K562 (cell line): ENCODE measurements around the gene HYCC2. TPM values are rescaled to one million over a fixed set of nuclear protein-coding genes. Genes with fewer than 3 reads are reported as not detected.

Experiments
- CREM ChIP-seq: IDR thresholded peaks from 2 replicates; pipeline ENCODE4 v1.6.1; 2014; ENCODE audit warnings: antibody characterized with exemption, low read depth
- DNMT1 ChIP-seq: fragments of 450-650 bp; IDR thresholded peaks from 2 replicates; pipeline ENCODE4 v1.6.1; 2016; ENCODE audit warnings: antibody characterized with exemption, mild to moderate bottlenecking
- ELF4 ChIP-seq: fragments of 450-650 bp; formaldehyde crosslinking; IDR thresholded peaks from 2 replicates; pipeline ENCODE4 v1.4.0; 2022; ENCODE audit warnings: missing genetic modification characterization
- EWSR1 ChIP-seq: fragments of 450-650 bp; IDR thresholded peaks from 2 replicates; pipeline ENCODE4 v1.6.1; 2018; ENCODE audit warnings: borderline replicate concordance, mild to moderate bottlenecking, low read depth, moderate library complexity; ENCODE audit not compliant: partially characterized antibody
- HDAC1 ChIP-seq, 2 experiments: fragments of 450-650 bp; IDR thresholded peaks; 2 replicates each; pipeline ENCODE4 v1.6.1; 2016 to 2017; ENCODE audit warnings: inconsistent platforms in 1 of 2, mild to moderate bottlenecking in 1 of 2, moderate library complexity in 1 of 2
- HDAC3 ChIP-seq: fragments of 450-650 bp; IDR thresholded peaks from 2 replicates; pipeline ENCODE4 v1.6.1; 2018; ENCODE audit warnings: borderline replicate concordance, mild to moderate bottlenecking, moderate library complexity; ENCODE audit not compliant: partially characterized antibody
- ILK ChIP-seq: fragments of 450-650 bp; IDR thresholded peaks from 2 replicates; pipeline ENCODE4 v1.6.1; 2016; ENCODE audit warnings: missing genetic modification characterization, low read depth, mild to moderate bottlenecking, missing compliant biosample characterization, moderate library complexity, borderline replicate concordance
- MTA2 ChIP-seq: fragments of 450-650 bp; IDR thresholded peaks from 2 replicates; pipeline ENCODE4 v1.6.1; 2016; ENCODE audit warnings: low read depth
- NCOA1 ChIP-seq: fragments of 450-650 bp; IDR thresholded peaks from 2 replicates; pipeline ENCODE4 v1.6.1; 2016; ENCODE audit warnings: low read depth
- NCOR1 ChIP-seq: fragments of 450-650 bp; IDR thresholded peaks from 2 replicates; pipeline ENCODE4 v1.6.1; 2016; ENCODE audit warnings: mild to moderate bottlenecking, moderate library complexity
- NR2C2 ChIP-seq, 2 experiments: fragments of 200-800 bp in 1 of 2; sonication (Bioruptor generic) in 1 of 2; sonication (generic) in 1 of 2; formaldehyde crosslinking in 1 of 2; IDR thresholded peaks; 2 replicates each; pipeline versions ENCODE4 v1.6.1 to v1.8.0; 2016 to 2022; ENCODE audit warnings: mild to moderate bottlenecking in 1 of 2, missing compliant biosample characterization in 1 of 2, missing genetic modification characterization in 1 of 2, missing genetic modification reagents in 1 of 2
- PHF21A ChIP-seq: fragments of 450-650 bp; IDR thresholded peaks from 2 replicates; pipeline ENCODE4 v1.6.1; 2017; ENCODE audit warnings: low read depth, borderline replicate concordance
- PYGO2 ChIP-seq: fragments of 450-650 bp; IDR thresholded peaks from 2 replicates; pipeline ENCODE4 v1.6.1; 2016; ENCODE audit warnings: mild to moderate bottlenecking, missing genetic modification characterization, moderate library complexity, missing compliant biosample characterization
- SAFB ChIP-seq: fragments of 200-400 bp; formaldehyde crosslinking; IDR thresholded peaks from 2 replicates; pipeline ENCODE4 v1.6.1; 2017; ENCODE audit warnings: low read depth, low read length, borderline replicate concordance
- SMARCB1 ChIP-seq: IDR thresholded peaks from 2 replicates; pipeline ENCODE4 v1.6.1; 2011; ENCODE audit warnings: improper control_type of control experiment, low read depth; ENCODE audit not compliant: insufficient read length
- TBP ChIP-seq: optimal IDR thresholded peaks from 2 replicates; pipeline ENCODE3; 2011; ENCODE audit warnings: low read depth, low read length, improper control_type of control experiment
- TEAD2 ChIP-seq: fragments of 450-650 bp; IDR thresholded peaks from 2 replicates; pipeline ENCODE4 v1.6.1; 2016; ENCODE audit warnings: missing genetic modification characterization, control low read depth, missing compliant biosample characterization
- TSC22D4 ChIP-seq: fragments of 450-650 bp; IDR thresholded peaks from 2 replicates; pipeline ENCODE4 v1.6.1; 2016; ENCODE audit warnings: missing genetic modification characterization, missing biosample characterization, control low read depth
- ZEB2 ChIP-seq: fragments of 450-650 bp; IDR thresholded peaks from 2 replicates; pipeline ENCODE4 v1.6.1; 2016
- ZKSCAN8 ChIP-seq: fragments of 200-800 bp; sonication (Bioruptor generic); IDR thresholded peaks from 2 replicates; pipeline ENCODE4 v1.6.1; 2016; ENCODE audit warnings: missing genetic modification characterization, missing compliant biosample characterization
- ZNF3 ChIP-seq: fragments of 250-450 bp; sonication (Bioruptor Pico); IDR thresholded peaks from 2 replicates; pipeline ENCODE4 v1.5.0; 2021; ENCODE audit warnings: mild to moderate bottlenecking, moderate library complexity
- ZNF445 ChIP-seq: fragments of 250-450 bp; sonication (Bioruptor Pico); IDR thresholded peaks from 2 replicates; pipeline ENCODE4 v1.4.0; 2020; ENCODE audit warnings: low read depth, mild to moderate bottlenecking, moderate library complexity
- ZNF589 ChIP-seq: fragments of 200-800 bp; sonication (Bioruptor generic); IDR thresholded peaks from 2 replicates; pipeline ENCODE4 v1.6.1; 2016; ENCODE audit warnings: low read depth, missing genetic modification characterization, missing compliant biosample characterization
- polyA plus RNA-seq, 8 experiments: library from polyadenylated mRNA; depleted of rRNA in 4 of 8; stranded (reverse) in 5 of 8; unstranded in 3 of 8; fragments of >200 nt; fragmentation: Nextera tagmentation in 2 of 8; fragmentation: Illumina TruSeq in 1 of 8; extraction: Ambion mirVana in 2 of 8; extraction: Trizol in 1 of 8; gene quantifications; 2 replicates each; pipeline versions ENCODE4 v1.2.1 to v1.2.3, GENCODE V29; 2011 to 2014; ENCODE audit warnings: inconsistent platforms in 1 of 8, missing spikeins in 1 of 8
- total RNA-seq, 7 experiments: library from RNA; depleted of rRNA in 6 of 7; stranded (reverse); fragments of >200 nt in 6 of 7; fragmentation: Illumina TruSeq in 2 of 7; extraction: Trizol in 2 of 7; gene quantifications; 2 replicates each; pipeline versions ENCODE4 v1.2.1 to v1.2.3, GENCODE V29; 2011 to 2021; ENCODE audit warnings: low replicate concordance in 1 of 7
- TF ChIP-seq, protein P1 (sequence below): fragments of 450-650 bp; IDR thresholded peaks from one replicate; pipeline ENCODE4 v1.6.1; 2018; ENCODE audit warnings: mild to moderate bottlenecking, moderate library complexity; ENCODE audit not compliant: partially characterized antibody
- TF ChIP-seq, protein P2 (sequence below): fragments of 250-450 bp; sonication (Bioruptor Pico); IDR thresholded peaks from 2 replicates; pipeline ENCODE4 v1.4.0; 2020
- TF ChIP-seq, protein P3 (sequence below): fragments of 450-650 bp; formaldehyde crosslinking; IDR thresholded peaks from 2 replicates; pipeline ENCODE4 v1.4.0; 2020; ENCODE audit warnings: mild to moderate bottlenecking, moderate library complexity

The HYCC2 gene
- total and polyA plus RNA-seq, 9 of the 15 experiments (the other 6 are each of a cell fraction or from before 2014, with no cell fraction given), result 5.4 to 20.0 (median 9.8) TPM

DNA sequence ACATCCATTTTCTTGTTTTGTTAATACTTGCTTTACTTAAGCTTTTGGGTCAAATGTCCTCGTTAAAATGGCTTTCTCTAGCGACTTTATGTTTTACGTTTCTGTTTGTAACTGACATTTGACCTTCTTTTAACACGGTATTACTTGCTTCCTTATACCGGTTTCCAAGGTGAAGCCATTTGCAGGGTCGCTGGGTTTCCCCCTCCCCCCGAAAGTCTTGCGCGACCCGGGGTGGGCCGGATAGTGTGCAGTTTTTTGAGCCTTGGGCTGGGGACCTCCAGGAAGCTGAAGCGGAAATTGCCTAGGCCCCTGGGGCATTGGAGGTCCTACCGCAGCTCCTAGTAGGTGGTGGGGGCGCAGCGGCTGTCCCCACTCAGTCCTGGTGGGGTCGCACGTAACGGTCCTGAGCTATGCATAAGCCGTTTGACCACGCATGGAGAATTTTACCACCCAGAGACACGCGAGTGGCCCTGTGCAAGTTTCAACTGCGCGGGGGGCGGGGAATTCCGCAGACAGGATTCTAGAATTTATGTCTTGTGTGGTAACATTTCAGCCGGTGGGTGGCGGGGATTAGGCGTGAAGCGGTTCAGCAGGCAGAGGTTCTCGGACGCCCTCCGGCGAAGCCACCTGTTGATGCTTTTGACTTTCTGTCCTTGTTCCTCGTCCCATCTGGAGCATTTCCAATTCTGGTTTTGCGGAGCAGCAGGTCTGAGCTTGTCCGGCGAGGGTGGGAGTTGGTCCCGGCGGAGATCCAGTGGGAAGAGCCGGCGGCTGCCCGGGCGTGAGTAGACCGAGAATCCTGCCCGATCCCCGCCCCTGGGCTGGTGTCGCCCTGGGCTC, 46.9 kb upstream of the HYCC2 start (continued):
- TF ChIP-seq, protein P1, sequence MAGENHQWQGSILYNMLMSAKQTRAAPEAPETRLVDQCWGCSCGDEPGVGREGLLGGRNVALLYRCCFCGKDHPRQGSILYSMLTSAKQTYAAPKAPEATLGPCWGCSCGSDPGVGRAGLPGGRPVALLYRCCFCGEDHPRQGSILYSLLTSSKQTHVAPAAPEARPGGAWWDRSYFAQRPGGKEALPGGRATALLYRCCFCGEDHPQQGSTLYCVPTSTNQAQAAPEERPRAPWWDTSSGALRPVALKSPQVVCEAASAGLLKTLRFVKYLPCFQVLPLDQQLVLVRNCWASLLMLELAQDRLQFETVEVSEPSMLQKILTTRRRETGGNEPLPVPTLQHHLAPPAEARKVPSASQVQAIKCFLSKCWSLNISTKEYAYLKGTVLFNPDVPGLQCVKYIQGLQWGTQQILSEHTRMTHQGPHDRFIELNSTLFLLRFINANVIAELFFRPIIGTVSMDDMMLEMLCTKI, result no peak
- TF ChIP-seq ELF4, result no peak
- peak; percentile 40 for TF ChIP-seq TBP
- TF ChIP-seq EWSR1, result no peak
- TF ChIP-seq TEAD2 (tag), result peak; percentile 82
- no peak for TF ChIP-seq MTA2
- TF ChIP-seq ZNF589 (CRISPR knock-in tag), result no peak
- peak in 1 of 2 experiments; percentile 34; a peak in 1 of 4 replicates for TF ChIP-seq HDAC1 (IDR thresholded peaks at IDR 0.05)
- no peak for TF ChIP-seq NR2C2 (CRISPR knock-in tag; IDR thresholded peaks at IDR 0.05)
- TF ChIP-seq NR2C2 (tag; IDR thresholded peaks at IDR 0.05), result no peak; the same call in 1 of the 2 replicates
- TF ChIP-seq ZKSCAN8 (CRISPR knock-in tag), result no peak
- TF ChIP-seq, protein P2, sequence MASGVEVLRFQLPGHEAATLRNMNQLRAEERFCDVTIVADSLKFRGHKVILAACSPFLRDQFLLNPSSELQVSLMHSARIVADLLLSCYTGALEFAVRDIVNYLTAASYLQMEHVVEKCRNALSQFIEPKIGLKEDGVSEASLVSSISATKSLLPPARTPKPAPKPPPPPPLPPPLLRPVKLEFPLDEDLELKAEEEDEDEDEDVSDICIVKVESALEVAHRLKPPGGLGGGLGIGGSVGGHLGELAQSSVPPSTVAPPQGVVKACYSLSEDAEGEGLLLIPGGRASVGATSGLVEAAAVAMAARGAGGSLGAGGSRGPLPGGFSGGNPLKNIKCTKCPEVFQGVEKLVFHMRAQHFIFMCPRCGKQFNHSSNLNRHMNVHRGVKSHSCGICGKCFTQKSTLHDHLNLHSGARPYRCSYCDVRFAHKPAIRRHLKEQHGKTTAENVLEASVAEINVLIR (CRISPR knock-in tag), result no peak
- 0 out of 2 replicates have a peak, but pooled peaks have one; percentile 22 for TF ChIP-seq CREM
- no peak for TF ChIP-seq ZNF3
- peak; percentile 90 for TF ChIP-seq SAFB
- TF ChIP-seq, protein P3, sequence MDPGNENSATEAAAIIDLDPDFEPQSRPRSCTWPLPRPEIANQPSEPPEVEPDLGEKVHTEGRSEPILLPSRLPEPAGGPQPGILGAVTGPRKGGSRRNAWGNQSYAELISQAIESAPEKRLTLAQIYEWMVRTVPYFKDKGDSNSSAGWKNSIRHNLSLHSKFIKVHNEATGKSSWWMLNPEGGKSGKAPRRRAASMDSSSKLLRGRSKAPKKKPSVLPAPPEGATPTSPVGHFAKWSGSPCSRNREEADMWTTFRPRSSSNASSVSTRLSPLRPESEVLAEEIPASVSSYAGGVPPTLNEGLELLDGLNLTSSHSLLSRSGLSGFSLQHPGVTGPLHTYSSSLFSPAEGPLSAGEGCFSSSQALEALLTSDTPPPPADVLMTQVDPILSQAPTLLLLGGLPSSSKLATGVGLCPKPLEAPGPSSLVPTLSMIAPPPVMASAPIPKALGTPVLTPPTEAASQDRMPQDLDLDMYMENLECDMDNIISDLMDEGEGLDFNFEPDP (CRISPR knock-in tag), result no peak
- TF ChIP-seq DNMT1, result no peak
- no peak for TF ChIP-seq SMARCB1
- TF ChIP-seq HDAC3, result peak; percentile 36
- TF ChIP-seq ZEB2, result peak; percentile 39; the same call in 1 of the 2 replicates
- TF ChIP-seq PHF21A, result no peak
- no peak for TF ChIP-seq PYGO2 (tag)
- peak; percentile 48; the same call in 1 of the 2 replicates for TF ChIP-seq NCOR1
- no peak for TF ChIP-seq NCOA1
- TF ChIP-seq ILK (tag), result no peak
- no peak for TF ChIP-seq ZNF445 (CRISPR knock-in tag)
- TF ChIP-seq TSC22D4, result no peak
